CD1c-positive myeloid dendritic cell (primary cell): ENCODE measurements around the gene SLC35E3.
A peak's percentile ranks its signal among the peaks of the same experiment; 100 is the strongest.

Experiments
- DNase-seq: peaks from one replicate; pipeline ENCODE4 v3.0.0-alpha.2; 2016; ENCODE audit errors: extremely low spot score

The SLC35E3 gene

DNA sequence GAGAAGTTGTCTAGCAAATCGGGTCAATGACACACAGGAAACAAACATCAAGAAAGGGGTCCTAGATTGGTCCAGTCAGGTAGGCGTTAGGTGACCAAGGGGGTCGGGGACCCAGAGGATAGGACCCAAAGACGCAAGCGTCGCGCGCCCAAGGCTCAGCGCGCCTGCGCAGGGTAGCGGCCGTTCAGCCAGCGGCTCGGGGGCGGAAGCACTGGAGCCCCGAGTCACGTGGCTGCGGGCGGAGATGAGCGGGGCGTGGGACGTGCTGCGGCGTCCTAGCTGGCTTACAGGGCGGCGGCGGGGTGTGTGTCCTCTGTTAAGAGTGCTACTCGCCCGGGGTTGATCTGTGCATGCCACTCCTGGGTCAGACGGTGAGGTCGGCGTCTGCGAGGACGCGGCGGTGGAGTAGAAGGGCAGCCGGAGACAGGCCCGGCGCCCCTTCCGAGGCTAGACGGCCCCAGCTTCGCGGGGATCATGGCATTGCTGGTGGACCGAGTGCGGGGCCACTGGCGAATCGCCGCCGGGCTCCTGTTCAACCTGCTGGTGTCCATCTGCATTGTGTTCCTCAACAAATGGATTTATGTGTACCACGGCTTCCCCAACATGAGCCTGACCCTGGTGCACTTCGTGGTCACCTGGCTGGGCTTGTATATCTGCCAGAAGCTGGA, at the start of gene SLC35E3:
Gene SLC35E3, plus strand, starts transcription at position 273 of the 668 bp plus-strand sequence. Its CDS starts 202 bp downstream, at position 475.
- peak; percentile 97 for DNase-seq

DNA sequence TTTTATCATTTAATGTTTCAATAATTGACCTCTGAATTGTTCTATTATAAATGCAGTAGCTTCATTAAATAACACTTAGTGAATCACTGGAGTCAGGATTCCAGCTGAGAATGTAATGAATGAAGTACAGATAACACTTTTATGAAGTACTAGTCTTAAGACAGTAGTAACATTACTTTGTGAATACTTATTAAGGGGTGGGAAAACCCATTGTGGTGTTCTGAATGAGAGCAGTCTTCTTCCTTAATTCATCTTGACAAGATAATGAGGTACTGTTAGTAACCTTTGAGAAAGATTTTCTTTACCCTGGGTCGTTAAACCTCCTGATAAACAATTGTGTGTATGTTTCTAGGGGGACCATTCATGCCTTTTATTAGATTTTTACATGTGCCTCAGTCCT, 46.5 kb upstream of the SLC35E3 start:
- DNase-seq = no peak

DNA sequence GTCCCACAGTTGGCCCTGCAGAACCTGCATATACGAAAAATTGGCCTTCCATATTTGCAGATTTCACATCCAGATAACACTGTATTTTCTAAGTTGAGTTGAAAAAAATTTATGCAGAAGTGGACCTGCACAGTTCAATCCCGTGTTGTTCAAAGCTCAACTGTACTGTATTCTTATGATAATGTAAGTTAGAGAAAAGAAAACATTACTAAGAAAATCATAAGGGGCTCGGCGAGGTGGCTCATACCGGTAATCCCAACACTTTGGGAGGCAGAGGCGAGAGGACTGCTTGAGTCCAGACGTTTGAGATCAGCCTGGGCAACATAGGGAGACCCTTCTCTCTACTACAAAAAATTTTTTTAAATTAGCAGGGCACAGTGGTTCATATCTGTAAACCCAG, 18.2 kb upstream of the SLC35E3 start:
- DNase-seq = no peak

DNA sequence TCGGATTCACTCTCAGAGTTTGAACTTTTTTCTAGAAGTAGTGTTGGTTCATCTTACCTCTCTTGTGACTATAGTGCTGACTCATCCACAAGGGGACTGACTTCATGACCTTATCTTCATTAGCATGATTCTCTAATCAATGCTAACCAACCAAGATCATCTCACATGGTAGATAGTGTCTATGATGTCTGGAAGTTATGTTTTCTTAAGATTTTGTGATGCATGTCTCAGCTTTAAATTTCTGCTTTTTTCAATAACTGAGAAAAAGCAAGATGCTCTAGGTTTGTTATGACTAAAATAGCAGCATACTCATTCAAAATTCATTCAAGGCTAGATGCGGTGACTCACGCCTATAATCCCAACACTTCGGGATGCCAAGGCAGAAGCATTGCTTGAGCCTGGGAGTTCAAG, 12.3 kb upstream of the SLC35E3 start:
- no peak for DNase-seq

DNA sequence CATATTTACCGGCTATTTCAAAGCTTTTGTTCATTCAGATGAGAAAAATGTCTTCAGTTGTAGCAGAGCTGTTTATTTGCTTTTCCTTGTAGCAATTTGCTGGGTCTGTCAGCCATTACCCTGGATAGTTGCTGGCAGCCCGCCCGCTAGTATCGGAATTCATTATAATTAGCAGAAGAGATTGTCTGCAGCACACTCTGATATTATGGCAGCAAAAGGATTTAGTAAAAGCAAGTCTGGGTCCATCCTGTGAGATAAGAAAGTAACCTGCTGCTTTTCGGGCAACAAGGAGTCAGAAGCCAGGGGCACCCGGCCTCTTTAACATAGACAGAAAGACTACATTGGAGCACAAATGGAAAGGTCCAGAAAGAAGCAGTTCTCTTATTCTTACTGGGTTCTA, 6.1 kb upstream of the SLC35E3 start:
- no peak for DNase-seq

DNA sequence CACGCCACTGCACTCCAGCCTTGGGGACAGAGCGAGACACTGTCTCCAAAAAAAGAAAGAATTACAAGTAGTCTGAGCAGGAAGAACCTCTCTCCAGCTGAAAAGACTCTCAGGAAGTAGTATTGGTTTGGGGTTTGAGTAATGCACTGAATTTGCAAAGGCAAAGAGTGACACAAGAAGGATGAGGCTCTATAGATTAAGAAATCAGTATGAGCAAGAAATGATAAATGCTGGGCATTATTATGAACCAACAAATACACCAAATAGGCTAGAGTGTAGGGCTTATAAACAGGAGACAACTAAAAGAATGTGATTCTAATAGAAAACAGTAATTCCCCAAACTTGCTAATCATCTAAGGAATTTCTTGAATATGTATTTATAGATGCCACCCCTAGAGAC, 2.6 kb upstream of the SLC35E3 start:
- peak; percentile 5 for DNase-seq

DNA sequence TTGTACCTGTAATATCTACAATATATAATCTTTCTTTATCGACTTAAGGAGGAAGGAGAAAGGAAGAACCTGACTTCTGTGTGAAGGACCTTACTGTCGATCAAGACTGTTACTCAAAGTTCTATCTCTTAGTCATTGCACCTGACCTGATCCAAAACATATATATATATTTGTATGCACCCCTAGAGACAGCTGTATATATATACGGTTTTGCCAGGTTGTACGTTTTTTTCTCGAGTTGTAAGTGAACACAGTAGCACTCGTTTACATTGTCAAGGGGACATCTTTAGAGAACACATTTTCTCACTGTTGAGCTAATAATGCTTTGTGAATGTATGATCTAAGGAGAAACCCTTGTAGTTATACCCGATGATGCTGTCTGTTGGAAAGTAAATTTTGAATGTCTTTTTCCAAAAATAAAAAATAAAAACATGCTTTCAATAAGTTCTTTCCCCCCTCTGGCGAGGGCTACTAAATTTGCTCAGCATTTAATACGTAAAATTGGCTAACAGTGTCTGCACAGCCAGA, 536 bp upstream of the SLC35E3 start:
- DNase-seq = peak; percentile 34

DNA sequence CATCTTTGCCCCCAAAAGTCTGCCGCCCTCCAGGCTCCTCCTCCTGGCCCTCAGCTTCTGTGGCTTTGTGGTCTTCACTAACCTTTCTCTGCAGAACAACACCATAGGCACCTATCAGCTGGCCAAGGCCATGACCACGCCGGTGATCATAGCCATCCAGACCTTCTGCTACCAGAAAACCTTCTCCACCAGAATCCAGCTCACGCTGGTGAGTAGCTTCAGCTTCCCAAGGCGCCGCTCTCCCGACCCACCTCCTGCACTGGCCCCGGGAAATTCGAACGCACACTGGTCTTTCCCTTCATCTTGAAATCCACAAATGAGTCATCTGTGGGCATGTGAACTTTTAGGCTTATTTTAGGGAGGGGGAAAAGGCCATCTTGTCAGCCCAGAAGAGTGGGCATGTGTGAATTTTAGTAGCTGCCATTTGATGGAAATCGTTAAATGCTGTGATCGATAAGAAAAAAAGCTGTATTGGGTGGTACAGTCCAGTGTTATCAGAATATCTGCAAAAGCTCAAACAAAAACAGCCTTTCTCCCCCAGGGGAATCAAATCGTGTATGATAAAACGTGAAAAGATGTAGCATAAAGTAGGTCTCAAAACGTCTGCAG, 700 bp downstream of the SLC35E3 start:
- peak; percentile 64 for DNase-seq

DNA sequence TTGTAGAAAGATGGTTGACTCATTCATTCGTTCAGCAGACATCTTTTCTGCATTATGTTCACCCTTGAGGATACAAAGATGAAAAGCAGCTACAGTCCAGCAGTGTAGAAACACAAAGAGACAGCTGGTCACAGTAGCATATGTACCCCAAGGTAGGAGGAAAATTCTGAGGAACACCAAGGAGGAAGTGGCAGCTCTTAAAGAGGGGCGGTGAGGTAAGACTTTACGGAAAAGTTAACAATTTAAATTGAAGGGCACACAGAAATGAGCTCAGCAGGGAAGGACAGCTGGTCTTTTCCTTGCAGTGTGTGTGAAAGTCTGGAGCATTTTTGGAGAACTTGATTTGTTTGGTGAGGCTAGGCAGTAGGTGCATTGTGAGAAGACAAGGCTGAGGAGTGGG, 3.5 kb downstream of the SLC35E3 start:
- DNase-seq = peak; percentile 75

DNA sequence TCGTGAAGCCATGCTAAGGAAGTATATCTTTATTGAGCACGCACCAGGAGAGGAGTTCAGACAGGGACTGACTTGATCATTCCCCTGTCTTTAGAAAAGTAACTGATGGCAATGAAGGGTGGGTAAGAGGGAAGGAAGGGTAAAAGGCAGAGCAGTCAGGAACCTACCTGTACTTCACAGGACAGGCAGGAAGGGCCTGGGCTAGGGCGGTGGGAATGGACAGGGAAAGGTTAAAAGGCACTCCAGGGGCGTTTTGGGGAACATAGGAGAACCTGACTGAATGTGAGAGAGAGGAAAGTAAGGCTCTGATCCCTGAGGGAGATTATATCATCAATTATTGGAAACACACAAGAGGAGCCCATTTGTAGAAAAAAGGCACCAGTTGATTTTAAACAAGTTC, 3.9 kb downstream of the SLC35E3 start:
- DNase-seq = no peak

DNA sequence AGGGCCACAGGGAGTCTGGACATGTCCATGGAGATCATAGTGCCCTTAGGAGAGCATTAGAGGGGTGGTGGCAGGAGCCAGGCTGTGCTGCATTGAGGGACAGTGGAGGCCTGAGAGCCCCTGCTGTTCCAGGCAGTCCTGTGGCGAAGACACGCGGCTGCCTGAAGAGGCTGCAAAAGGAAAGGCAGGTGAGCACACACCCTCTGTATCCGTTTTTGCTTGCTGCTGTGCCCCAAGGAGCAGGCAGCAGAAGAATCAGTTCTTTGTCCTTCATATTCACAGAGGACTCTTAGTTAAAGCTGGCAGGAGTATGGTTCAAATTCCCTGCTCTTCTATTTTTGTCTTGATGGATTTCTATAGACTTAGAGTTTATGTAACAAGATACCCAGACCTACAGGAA, 4.5 kb downstream of the SLC35E3 start:
- DNase-seq = no peak

DNA sequence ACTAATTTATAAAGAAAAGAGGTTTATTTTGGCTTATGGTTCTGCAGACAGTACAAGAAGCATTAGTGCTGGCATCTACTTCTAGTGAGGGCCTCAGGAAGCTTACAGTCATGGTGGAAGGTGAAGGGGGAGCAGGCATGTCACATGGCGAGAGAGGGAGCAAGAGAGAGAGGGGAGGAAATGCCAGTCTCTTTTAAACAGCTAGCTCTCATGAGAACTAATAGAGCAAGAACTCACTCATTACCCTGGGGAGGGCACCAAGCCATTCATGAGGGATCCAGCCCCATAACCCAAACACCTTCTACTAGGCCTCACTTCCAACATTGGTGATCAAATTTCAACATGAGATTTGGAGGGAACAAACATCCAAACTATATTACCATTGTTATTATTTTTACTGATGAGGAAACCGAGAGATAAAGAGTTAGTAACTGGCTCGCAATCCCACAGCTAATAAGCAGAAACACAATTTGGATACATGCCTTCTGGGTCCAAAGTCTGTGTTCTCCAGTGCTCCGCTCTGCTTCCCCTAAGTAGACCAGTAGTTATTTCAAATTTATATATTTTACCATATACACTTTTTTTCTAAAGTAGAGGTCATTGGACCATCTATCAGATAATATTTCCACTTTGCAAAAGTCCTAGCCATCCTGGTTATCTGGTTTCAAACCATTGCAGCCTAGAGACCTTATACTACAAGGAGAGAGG, 9.7 kb downstream of the SLC35E3 start:
- DNase-seq = no peak

DNA sequence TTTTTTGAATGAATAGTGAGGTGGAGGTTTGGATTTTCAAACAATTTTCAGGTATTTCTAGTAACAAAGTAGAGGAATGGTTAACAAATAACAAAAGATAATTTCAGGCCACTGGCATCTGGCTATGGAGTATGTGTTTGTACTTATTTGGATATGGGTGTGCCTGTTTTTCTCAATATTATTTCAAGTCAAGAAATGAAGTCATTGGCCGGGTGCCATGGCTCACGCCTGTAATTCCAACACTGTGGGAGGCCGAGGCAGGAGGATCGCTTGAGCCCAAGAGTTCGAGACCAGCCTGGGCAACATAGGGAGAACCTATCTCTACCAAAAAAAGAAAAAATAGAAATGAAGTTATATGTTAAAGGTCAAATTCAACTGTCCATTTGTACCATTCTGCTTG, 13.9 kb downstream of the SLC35E3 start:
- no peak for DNase-seq

DNA sequence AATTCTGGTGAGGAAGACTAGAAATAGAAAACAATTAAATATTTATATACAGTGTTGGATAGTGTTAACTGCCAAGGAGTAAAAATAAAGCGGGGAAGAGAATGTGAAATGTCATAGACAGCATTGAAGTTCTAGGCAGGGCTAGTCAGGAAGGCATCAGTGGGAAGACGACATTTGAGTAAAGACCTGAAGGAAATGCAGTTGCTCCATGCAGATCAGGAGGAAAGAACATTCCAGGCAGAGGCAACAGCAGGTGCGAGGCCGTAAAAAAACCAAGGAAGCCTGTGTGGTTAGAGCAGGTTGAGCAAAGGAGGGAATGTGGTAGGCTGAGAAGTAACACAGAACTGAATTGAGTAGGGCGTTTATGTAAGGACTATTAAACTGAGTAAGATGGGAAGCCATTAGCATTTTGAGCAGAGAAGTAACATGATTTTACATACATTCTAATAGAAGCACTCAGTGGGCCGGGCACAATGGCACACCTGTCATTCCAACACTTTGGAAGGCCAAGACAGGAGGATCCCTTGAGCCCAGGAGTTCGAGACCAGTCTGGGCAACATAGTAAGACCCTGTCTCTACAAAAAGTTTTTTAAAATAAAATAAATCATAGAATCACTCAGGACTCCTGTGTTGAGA, 14.9 kb downstream of the SLC35E3 start:
- DNase-seq = no peak

DNA sequence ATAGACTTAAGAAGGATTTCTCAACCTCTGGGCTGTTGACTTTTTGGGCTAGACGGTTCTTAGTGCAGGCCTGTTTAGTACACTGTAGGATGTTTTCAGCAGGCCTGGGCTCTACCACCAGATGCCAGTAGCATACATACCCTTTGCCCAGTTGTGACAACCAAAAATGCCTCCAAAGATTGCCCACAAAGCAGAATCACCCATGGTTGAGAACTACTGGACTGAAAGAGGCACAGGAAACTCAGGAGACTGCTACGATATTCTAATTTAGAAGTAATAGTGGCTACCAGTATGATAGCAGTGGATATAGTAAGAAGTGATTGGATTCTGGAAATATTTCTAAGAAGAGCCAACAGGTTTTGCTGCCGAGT, 15.5 kb downstream of the SLC35E3 start:
- no peak for DNase-seq

DNA sequence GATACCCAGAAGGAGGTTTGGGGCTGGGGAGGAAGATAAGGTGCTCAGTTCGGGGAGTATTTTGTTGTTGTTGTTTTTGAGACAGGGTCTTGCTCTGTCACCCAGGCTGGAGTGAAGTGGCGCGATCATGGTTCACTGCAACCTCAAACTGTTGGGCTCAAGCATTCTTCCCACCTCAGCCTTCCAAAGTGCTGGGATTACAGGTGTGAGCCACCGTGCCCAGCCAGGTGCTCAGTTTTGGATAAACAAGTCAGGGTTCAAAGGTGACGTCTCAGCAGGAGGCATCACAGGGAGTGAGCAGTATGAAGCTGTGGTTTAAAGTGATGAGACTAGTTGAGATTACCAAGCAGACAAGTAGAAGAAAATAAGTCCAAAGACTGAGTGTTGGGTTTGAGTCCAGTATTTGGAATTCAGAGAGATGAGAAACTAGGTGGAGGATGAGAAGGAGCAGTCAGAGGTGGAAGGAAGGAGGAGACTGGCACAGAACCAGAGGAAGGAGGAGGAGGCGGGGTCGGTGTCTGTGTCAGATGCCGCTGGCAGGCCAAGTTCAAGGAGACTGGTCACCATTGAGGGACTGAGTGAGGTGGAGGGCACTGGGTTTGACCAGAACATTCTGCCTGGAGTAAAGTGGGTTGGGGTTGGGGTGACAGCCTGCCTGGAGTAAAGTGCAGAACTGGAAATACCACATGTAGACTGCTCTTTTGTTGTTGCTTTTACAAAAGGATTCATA, 16.1 kb downstream of the SLC35E3 start:
- DNase-seq = no peak

DNA sequence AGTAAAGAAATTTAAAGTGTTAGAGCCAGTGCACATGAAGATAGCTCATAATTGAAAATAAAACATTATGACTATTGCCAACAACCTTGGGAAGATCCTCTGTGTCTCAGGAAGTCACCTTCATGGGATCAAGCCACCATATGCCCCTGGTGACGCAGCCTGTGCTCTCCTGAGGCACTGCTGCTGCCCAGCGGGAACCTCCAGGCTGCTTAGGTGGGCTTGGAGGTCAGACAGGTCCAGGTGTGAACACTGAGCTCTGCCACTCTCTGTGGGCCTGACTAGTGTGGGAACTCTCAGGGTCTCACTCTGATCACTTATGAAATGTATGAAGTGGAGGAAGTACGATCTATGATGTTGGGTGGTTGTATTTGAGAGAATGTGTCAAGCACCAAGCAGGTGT, 16.7 kb downstream of the SLC35E3 start:
- DNase-seq = no peak

DNA sequence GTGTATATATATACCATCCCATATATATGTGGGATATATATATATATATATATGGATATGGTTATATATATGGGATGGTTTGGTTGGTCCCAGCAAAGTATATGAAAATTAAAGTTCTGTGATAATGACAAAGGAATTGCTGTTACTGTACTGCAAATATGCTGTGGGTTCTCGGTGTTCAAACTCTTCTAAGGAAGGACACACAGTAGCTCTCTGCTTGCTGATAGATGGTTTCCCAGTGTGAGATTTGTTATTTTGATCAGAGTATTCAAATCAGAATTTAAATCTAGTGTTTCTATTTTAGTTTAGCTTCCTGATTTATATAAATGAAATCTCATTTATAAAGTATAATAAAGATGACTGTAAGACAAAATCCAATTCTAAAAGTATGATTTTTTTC, 19.7 kb downstream of the SLC35E3 start:
- DNase-seq = no peak

DNA sequence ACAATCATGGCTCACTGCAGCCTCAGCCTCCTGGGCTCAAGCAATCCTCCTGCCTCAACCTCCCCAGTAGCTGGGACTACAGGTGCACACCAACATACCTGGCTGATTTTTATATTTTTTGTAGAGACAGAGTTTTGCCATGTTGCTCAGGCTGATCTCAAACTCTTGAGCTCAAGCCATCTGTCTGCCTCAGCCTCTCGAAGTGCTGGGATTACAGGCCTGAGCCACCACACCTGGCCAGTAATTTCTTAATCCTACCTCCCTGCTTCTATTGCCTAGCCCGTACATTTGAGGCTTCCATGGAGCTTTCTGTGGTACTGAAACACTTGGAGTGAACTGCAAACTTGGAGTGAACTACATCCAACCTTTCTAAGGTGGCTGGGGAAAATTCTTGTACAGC, 20.7 kb downstream of the SLC35E3 start:
- no peak for DNase-seq

DNA sequence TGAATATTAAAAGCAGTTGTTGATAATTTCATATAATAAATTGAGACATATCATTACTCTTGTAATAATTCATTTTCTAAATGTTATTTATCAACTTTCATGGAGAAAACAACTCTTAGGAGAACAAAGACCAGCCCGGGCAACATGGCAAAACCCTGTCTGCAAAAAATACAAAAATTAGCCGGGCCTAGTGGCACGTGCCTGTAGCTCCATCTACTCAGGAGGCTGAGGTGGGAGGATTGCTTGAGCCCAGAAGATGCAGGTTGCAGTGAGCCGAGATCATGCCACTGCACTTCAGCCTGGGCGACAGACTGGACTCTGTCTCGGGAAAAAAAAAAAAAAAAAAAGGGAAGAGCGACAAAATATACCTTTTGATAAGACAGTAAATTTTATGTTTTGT, 21.2 kb downstream of the SLC35E3 start:
- no peak for DNase-seq

DNA sequence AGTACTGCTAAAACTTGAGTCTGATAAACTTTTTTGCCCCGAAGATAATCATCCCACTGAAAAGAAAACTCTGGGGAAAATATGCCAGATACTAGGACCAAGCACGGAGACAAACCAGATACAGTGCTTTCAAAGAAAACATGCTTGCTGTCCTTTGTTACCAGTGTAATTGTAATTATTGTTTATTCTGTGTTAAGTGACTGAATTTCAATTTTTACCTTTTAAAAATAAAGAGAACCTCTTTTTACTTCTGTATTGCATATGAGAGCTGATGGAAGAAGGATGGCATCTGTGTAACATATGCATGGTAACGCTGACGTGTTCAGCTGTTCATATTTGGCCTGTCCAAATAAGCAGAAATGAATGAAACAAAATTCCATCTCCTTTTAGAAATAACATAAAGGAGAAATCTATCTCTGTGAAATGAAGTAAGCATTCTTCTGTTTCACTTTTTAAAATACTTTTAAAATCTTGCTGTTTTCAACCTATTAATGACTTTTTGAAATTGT, 22.5 kb downstream of the SLC35E3 start:
- no peak for DNase-seq

DNA sequence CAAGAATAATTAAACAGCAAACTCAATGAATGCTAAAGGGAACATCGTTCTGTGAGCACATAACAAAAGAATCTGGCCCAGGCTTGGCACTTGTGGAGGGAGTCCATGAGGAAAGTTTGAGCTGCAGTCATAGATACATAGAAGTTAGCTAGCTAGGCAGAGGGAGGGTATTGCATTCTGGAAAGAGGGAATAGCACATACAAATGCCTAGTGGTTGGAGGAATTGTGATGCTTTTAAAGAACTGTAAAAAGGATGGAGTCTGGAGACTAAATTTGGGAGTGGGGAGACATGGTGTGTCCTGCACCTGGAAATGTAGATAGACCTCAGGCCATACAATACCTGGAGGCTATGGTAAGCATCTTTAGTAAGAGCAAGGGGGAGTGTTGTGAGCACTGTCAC, 24.0 kb downstream of the SLC35E3 start:
- no peak for DNase-seq
